ENCODE results near the gene TBRG4. TPM values are rescaled to one million over a fixed set of nuclear protein-coding genes. Genes with fewer than 3 reads are reported as not detected.

Gene TBRG4
- polyA plus RNA-seq, 1 donor from 2014 or later: 52.8 TPM

DNA sequence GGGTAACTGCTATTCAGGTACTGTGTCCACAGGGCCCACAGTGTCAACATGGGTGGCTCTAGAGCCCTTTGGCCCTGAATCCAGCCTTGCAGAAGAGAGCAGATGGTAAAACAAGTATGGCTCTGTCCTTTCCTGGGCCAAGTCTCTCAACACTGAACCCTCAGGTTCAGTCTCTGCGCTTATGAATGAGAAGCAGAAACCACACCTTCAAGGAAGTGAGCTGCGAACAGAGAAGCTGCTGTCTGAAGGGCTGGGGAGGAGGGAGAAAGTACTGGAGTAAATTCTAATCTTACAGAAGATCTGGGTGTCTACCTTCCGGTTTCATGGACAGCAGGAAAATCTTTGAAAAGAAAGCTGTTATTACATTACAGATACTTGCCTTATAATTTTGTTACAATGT is 4.1 kb downstream of the TBRG4 start:
- Histone ChIP-seq H3K36me3 (ENCODE audit: insufficient read depth, low read length) (peaks cover 7% of the 10 kb centered on the region), H4K20me1 (ENCODE audit: insufficient read depth) (no peaks in the 10 kb centered on the region), H3K27ac (ENCODE audit: low read length) (no peak overlapping the region), H3K9me2 (ENCODE audit: insufficient read depth, low read length) (no peaks in the 10 kb centered on the region), H3K4me2 (ENCODE audit: low read length) (no peak overlapping the region), H3K9ac (ENCODE audit: low read length) (no peak overlapping the region), H3K4me3 (ENCODE audit: low read length) (no peak overlapping the region), H2AFZ (ENCODE audit: low read depth, low read length) (no peak overlapping the region), H3F3A (ENCODE audit: insufficient read depth, low read length, poor library complexity, severe bottlenecking) (no peaks in the 10 kb centered on the region), H3K9me3 (ENCODE audit: low read length) (no peaks in the 10 kb centered on the region), H3K79me2 (replicated peaks; ENCODE audit: insufficient read depth, low read length) (peaks cover 32% of the 10 kb centered on the region), H3K27me3 (ENCODE audit: insufficient read depth, low read depth, low read length) (no peaks in the 10 kb centered on the region)
- no peak for TF ChIP-seq POLR2AphosphoS5 (IDR thresholded peaks at IDR 0.05)
- no peak for TF ChIP-seq TAF1 (IDR thresholded peaks at IDR 0.05; ENCODE audit: low read depth)
- TF ChIP-seq SMC3 (conservative IDR thresholded peaks at IDR 0.05; ENCODE audit: poor library complexity): no peak
- TF ChIP-seq REST (IDR thresholded peaks at IDR 0.05; ENCODE audit: borderline replicate concordance): no peak
- TF ChIP-seq, protein P1, sequence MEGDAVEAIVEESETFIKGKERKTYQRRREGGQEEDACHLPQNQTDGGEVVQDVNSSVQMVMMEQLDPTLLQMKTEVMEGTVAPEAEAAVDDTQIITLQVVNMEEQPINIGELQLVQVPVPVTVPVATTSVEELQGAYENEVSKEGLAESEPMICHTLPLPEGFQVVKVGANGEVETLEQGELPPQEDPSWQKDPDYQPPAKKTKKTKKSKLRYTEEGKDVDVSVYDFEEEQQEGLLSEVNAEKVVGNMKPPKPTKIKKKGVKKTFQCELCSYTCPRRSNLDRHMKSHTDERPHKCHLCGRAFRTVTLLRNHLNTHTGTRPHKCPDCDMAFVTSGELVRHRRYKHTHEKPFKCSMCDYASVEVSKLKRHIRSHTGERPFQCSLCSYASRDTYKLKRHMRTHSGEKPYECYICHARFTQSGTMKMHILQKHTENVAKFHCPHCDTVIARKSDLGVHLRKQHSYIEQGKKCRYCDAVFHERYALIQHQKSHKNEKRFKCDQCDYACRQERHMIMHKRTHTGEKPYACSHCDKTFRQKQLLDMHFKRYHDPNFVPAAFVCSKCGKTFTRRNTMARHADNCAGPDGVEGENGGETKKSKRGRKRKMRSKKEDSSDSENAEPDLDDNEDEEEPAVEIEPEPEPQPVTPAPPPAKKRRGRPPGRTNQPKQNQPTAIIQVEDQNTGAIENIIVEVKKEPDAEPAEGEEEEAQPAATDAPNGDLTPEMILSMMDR (IDR thresholded peaks at IDR 0.05; ENCODE audit: poor library complexity, severe bottlenecking): no peak
- TF ChIP-seq RAD21 (conservative IDR thresholded peaks at IDR 0.05): no peak
- TF ChIP-seq EP300 (conservative IDR thresholded peaks at IDR 0.05; ENCODE audit: poor library complexity, severe bottlenecking): no peak

DNA sequence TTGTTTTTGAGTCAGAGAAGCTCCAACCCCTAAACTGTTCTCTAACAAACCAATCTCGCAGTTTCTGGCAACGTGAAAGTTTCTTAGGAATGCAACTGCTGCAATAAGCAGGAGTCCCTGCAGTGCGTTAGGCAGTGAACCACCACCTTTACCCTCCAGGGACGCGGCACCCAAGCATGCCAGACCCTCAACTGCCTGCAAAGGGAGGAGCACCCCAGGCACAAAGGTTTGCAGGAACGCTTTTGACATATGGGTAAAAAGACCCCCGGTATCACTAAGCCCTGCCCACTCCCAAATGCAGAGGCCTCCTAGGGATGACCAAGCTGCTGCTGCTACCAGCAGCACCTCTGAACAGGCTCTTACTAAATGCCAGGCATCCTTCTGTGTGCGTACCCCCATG is 4.7 kb downstream of the TBRG4 start:
- H3K9me3 ChIP-seq (ENCODE audit: low read length): no peaks in the 10 kb centered on the region
- TF ChIP-seq RAD21 (conservative IDR thresholded peaks at IDR 0.05) (no peak), TAF1 (IDR thresholded peaks at IDR 0.05; ENCODE audit: low read depth) (no peak), EZH2 (IDR thresholded peaks at IDR 0.05; ENCODE audit: borderline replicate concordance, insufficient read depth, low read length, poor library complexity, severe bottlenecking) (no peak), REST (IDR thresholded peaks at IDR 0.05; ENCODE audit: borderline replicate concordance) (no peak), POLR2AphosphoS5 (IDR thresholded peaks at IDR 0.05) (no peak), SMC3 (conservative IDR thresholded peaks at IDR 0.05; ENCODE audit: poor library complexity) (no peak), MXI1 (conservative IDR thresholded peaks at IDR 0.05; ENCODE audit: poor library complexity, severe bottlenecking) (no peak), EP300 (conservative IDR thresholded peaks at IDR 0.05; ENCODE audit: poor library complexity, severe bottlenecking) (no peak)
- TF ChIP-seq, protein P1 (IDR thresholded peaks at IDR 0.05; ENCODE audit: poor library complexity, severe bottlenecking): no peak
- no peak overlapping the region for H3K4me3 ChIP-seq (ENCODE audit: low read length)
- H3K79me2 ChIP-seq (replicated peaks; ENCODE audit: insufficient read depth, low read length): peaks cover 32% of the 10 kb centered on the region
- no peak overlapping the region for H3K27ac ChIP-seq (ENCODE audit: low read length)
- no peaks in the 10 kb centered on the region for H3F3A ChIP-seq (ENCODE audit: insufficient read depth, low read length, poor library complexity, severe bottlenecking)
- peaks cover 7% of the 10 kb centered on the region for H3K36me3 ChIP-seq (ENCODE audit: insufficient read depth, low read length)
- no peak overlapping the region for H2AFZ ChIP-seq (ENCODE audit: low read depth, low read length)
- H3K27me3 ChIP-seq (ENCODE audit: insufficient read depth, low read depth, low read length): no peaks in the 10 kb centered on the region
- H4K20me1 ChIP-seq (ENCODE audit: insufficient read depth): no peaks in the 10 kb centered on the region
- no peak overlapping the region for H3K4me2 ChIP-seq (ENCODE audit: low read length)
- H3K9ac ChIP-seq (ENCODE audit: low read length): no peak overlapping the region
- no peaks in the 10 kb centered on the region for H3K9me2 ChIP-seq (ENCODE audit: insufficient read depth, low read length)
